GM12878 (cell line): Measurements from ENCODE around the gene DERL2.

Experiments
- CHD1 ChIP-seq: IDR thresholded peaks from 2 replicates; pipeline ENCODE4 v1.6.1; 2012; ENCODE audit warnings: low read depth, low read length, improper control_type of control experiment
- CHD2 ChIP-seq: IDR thresholded peaks from 2 replicates; pipeline ENCODE4 v1.6.1; 2011; ENCODE audit warnings: low read depth, low read length, improper control_type of control experiment, borderline replicate concordance
- CTCF ChIP-seq, 3 experiments: IDR thresholded peaks in 2 of 3; conservative IDR thresholded peaks in 1 of 3; 2 replicates each; pipeline ENCODE4 v1.5.1; 2011; ENCODE audit warnings: low read depth in 3 of 3, low read length in 3 of 3, mild to moderate bottlenecking in 3 of 3, control low read depth in 2 of 3, moderate library complexity in 2 of 3, inconsistent platforms in 1 of 3, mixed read lengths in 1 of 3; ENCODE audit not compliant: control insufficient read depth in 2 of 3, insufficient read depth in 1 of 3; ENCODE audit errors: extremely low read depth in 1 of 3
- ETV6 ChIP-seq, 2 experiments: fragments of 450-650 bp in 1 of 2; IDR thresholded peaks in 1 of 2; conservative IDR thresholded peaks in 1 of 2; 2 replicates each; pipeline ENCODE4 v1.6.1; 2014; ENCODE audit warnings: antibody characterized with exemption in 1 of 2, borderline replicate concordance in 1 of 2, low read depth in 1 of 2, mild to moderate bottlenecking in 1 of 2, moderate library complexity in 1 of 2
- GABPA ChIP-seq: IDR thresholded peaks from 2 replicates; pipeline ENCODE4 v1.6.1; 2014; ENCODE audit warnings: antibody characterized with exemption, low read depth, mild to moderate bottlenecking, inconsistent platforms
- MAX ChIP-seq: IDR thresholded peaks from 2 replicates; pipeline ENCODE4 v1.6.1; 2012; ENCODE audit warnings: low read depth, low read length, improper control_type of control experiment
- MTA2 ChIP-seq: fragments of 450-650 bp; IDR thresholded peaks from 2 replicates; pipeline ENCODE4 v1.6.1; 2016; ENCODE audit warnings: low read depth, mild to moderate bottlenecking, moderate library complexity
- POLR2A ChIP-seq: IDR thresholded peaks from 2 replicates; pipeline ENCODE4 v1.6.1; 2011; ENCODE audit warnings: low read depth, mild to moderate bottlenecking, low read length
- TF ChIP-seq, protein P1 (sequence below): IDR thresholded peaks from 2 replicates; pipeline ENCODE4 v1.6.1; 2012; ENCODE audit warnings: mild to moderate bottlenecking, low read depth, low read length
- TF ChIP-seq, protein P2 (sequence below): IDR thresholded peaks from 2 replicates; pipeline ENCODE4 v1.6.1; 2011; ENCODE audit warnings: low read depth, mild to moderate bottlenecking, low read length, moderate library complexity, borderline replicate concordance; ENCODE audit errors: extremely low read depth

- TF ChIP-seq CHD1 (no peak), CHD2 (no peak), CTCF (IDR thresholded peaks at IDR 0.05 in 2 of 3, conservative IDR thresholded peaks at IDR 0.05 in 1 of 3; ENCODE audit: control insufficient read depth in 2 of 3, extremely low read depth in 1 of 3, insufficient read depth in 1 of 3, low read depth in 3 of 3, low read length in 3 of 3) (no peak), ETV6 (conservative IDR thresholded peaks at IDR 0.05 in 1 of 2, IDR thresholded peaks at IDR 0.05 in 1 of 2; ENCODE audit: borderline replicate concordance in 1 of 2, low read depth in 1 of 2) (no peak), MTA2 (no peak), MAX (no peak), POLR2A (no peak), GABPA (no peak)
- TF ChIP-seq, protein P1, sequence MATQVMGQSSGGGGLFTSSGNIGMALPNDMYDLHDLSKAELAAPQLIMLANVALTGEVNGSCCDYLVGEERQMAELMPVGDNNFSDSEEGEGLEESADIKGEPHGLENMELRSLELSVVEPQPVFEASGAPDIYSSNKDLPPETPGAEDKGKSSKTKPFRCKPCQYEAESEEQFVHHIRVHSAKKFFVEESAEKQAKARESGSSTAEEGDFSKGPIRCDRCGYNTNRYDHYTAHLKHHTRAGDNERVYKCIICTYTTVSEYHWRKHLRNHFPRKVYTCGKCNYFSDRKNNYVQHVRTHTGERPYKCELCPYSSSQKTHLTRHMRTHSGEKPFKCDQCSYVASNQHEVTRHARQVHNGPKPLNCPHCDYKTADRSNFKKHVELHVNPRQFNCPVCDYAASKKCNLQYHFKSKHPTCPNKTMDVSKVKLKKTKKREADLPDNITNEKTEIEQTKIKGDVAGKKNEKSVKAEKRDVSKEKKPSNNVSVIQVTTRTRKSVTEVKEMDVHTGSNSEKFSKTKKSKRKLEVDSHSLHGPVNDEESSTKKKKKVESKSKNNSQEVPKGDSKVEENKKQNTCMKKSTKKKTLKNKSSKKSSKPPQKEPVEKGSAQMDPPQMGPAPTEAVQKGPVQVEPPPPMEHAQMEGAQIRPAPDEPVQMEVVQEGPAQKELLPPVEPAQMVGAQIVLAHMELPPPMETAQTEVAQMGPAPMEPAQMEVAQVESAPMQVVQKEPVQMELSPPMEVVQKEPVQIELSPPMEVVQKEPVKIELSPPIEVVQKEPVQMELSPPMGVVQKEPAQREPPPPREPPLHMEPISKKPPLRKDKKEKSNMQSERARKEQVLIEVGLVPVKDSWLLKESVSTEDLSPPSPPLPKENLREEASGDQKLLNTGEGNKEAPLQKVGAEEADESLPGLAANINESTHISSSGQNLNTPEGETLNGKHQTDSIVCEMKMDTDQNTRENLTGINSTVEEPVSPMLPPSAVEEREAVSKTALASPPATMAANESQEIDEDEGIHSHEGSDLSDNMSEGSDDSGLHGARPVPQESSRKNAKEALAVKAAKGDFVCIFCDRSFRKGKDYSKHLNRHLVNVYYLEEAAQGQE, result no peak
- TF ChIP-seq, protein P2, sequence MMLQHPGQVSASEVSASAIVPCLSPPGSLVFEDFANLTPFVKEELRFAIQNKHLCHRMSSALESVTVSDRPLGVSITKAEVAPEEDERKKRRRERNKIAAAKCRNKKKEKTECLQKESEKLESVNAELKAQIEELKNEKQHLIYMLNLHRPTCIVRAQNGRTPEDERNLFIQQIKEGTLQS, result no peak
These were observed 37.3 kb upstream of the DERL2 start for GRCh38 chr17:5523249-5523648.
